Adrenal gland (tissue), 12 donors: Measurements from ENCODE around the gene TULP4. TPM values are rescaled to one million over a fixed set of nuclear protein-coding genes. Genes with fewer than 3 reads are reported as not detected.
A peak's percentile ranks its signal among the peaks of the same experiment; 100 is the strongest.

Experiments used
- DNase-seq, 7 donors: peaks; one replicate each; pipeline ENCODE4 v3.0.0-alpha.2; 2019 to 2020
- H3K27ac ChIP-seq, 5 donors: fragments of 200-600 bp; sonication (generic) in 4 of 5; 1 replicate in 3 of 5; 2 replicates in 2 of 5; pipeline versions ENCODE4 v1.5.1 to v1.8.0; 2016 to 2020; ENCODE audit warnings: mild to moderate bottlenecking in 1 of 5
- H3K27me3 ChIP-seq: fragments of 200-600 bp; 2 replicates; pipeline ENCODE4 v1.8.0; 2021
- H3K36me3 ChIP-seq, 2 donors: fragments of 200-600 bp; replicated peaks in 1 of 2; 1 replicate in 1 of 2; 2 replicates in 1 of 2; pipeline versions ENCODE4 v1.5.1 to v1.8.0; 2018 to 2022
- H3K4me1 ChIP-seq, 2 donors: fragments of 200-600 bp; replicated peaks in 1 of 2; 1 replicate in 1 of 2; 2 replicates in 1 of 2; pipeline versions ENCODE4 v1.5.1 to v1.8.0; 2018 to 2021
- H3K4me3 ChIP-seq, 4 donors: fragments of 200-600 bp; sonication (generic) in 3 of 4; one replicate each; pipeline ENCODE4 v1.5.1; 2016 to 2018
- H3K9me3 ChIP-seq, 3 donors: fragments of 200-600 bp; sonication (generic) in 1 of 3; replicated peaks in 1 of 3; 1 replicate in 2 of 3; 2 replicates in 1 of 3; pipeline versions ENCODE4 v1.5.1 to v1.8.0; 2016 to 2021
- POLR2A ChIP-seq, 2 donors: fragments of 450-650 bp; IDR thresholded peaks; one replicate each; pipeline ENCODE4 v1.6.1; 2017; ENCODE audit warnings: antibody characterized with exemption in 2 of 2, mild to moderate bottlenecking in 2 of 2, moderate library complexity in 1 of 2
- WGBS, 4 donors: extraction: QIAGEN DNeasy Blood & Tissue Kit in 2 of 4; methylation state at CpG; one replicate each; pipeline versions ENCODE4 v1.1.5 to v1.1.7; 2013 to 2017; 5-methylcytosine and 5-hydroxymethylcytosine counted together
- intact Hi-C, 2 donors: fragments of 100-400 bp; cut with DNase I; formaldehyde crosslinking; loops; one replicate each; pipeline versions ENCODE4 v1.14.1 to v1.15.0; 2022 to 2023
- polyA plus RNA-seq, 3 donors: library from polyadenylated mRNA; stranded (reverse); fragments of 200-250 nt in 2 of 3; fragments of 350-450 nt in 1 of 3; fragmentation: Illumina TruSeq in 1 of 3; extraction: RNeasy Lipid Tissue Mini Kit (QIAGEN cat#74804) in 1 of 3; gene quantifications; one replicate each; pipeline ENCODE4 v1.2.3, GENCODE V29; 2013 to 2014
- small RNA-seq, 2 donors: library from RNA; depleted of rRNA; stranded (forward); fragments of <200 nt; gene quantifications; one replicate each; pipeline ENCODE3, GENCODE V24; 2016
- total RNA-seq, 9 donors: library from RNA; depleted of rRNA in 4 of 9; stranded (reverse); fragments of >200 nt in 4 of 9; fragments of 120-200 nt in 1 of 9; fragmentation: NEBNext Ultra II Directional in 1 of 9; extraction: Animal tissue kit (Norgen Biotek cat#: 25700) in 1 of 9; gene quantifications; one replicate each; pipeline versions ENCODE4 v1.1.0 to v1.2.4, GENCODE V29; 2013 to 2023
- TF ChIP-seq, protein P1 (sequence below), 6 experiments: fragments of 450-650 bp in 4 of 6; fragments of 200-600 bp in 2 of 6; sonication (generic) in 1 of 6; IDR thresholded peaks; 1 replicate in 5 of 6; 2 replicates in 1 of 6; pipeline versions ENCODE4 v1.5.1 to v1.8.0; 2016 to 2021; ENCODE audit warnings: antibody characterized with exemption in 6 of 6, mild to moderate bottlenecking in 2 of 6, moderate library complexity in 1 of 6
- donor health status: healthy with polysubstance abuse.
- donor health status: Bipolar disorder and iron deficiency.
- donor health status: DM: yes; HTN: yes; CAD: no.
- donor health status: DM: no; HTN: no; CAD: no.
- donor health status: DM: no; HTN: no; CAD: no.
- donor health status: DM: yes; HTN: yes; CAD: no.

TULP4 gene
- total and polyA plus RNA-seq, 12 donors, result 1.9 to 89.6 (median 61.4) TPM

DNA sequence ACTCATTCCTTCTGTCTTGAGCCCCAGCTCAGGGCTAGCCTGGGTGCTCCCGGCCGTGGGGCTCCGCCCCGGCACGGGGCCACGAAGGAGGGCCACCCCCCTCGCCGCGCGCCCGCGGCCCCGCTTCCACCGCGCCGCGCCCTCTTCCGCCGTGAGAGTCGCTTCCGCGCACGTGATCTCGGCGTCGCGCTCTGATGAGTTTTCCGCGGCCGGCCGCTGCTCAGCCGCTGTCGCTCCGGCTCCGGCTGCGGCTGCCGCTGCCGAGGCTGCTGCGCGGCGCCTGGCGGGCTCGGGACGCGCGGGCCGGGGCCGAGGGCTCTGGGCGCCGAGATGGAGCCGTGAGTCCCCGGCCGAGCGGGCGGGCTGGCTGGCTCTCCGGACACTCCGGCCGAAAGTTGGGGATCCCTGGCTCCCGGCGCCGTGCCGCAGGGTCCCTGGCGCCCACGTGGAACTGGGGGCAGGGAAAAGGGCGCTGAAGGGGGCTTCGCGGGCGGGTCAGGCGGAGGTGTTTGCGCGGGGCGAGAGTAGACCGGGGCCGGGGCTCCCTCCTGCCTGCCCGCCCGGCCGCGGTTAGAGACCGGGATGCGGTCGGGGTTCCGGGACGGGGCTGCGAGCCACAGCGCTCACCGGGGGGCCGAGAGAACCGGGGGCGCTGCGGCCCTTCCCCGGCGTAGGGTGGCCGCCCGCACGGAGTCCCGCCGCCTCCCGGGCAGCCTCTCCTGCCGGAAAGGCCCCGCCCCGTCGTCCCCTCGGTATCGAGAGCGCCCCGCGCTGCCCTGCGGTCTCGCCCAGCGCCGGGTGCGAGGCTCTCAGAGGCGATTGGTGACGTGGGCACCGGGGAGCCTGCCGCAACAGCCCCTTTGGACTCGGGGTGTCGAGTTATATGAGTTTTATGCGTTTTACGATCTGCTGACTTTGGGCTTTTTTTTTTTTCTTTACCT lies 247.9 kb downstream of the TULP4 start, which contains the start of gene TMEM181:
Gene TMEM181 (plus strand): TSS at position 197 of the 941 bp plus-strand sequence. CDS start 134 bp downstream, at position 331.
- intact Hi-C loops, result no loop called here

DNA sequence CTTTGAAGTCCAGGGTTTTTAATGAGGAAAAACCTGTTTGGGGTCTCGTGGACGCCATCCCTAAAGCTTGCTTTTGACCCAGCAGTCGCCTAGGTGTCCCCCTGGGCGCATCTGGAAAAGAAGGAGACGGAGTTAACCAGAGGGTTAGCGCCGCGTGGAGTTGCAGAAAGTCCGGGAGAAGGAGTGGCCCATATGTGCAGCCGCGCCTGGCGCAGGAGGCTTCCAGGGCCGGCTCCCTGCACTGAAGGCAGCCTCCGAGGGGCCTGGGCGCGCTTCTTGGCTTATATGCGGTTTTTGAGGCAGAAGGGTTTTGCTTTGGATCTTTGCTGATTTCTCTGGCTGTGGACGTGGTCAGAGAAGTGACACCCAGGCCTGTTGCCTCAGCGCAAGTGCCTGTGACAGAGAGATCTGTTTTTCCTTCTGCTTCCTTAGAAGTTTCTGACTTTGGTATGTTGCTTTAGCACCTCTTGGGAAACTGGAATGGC lies 248.6 kb downstream of the TULP4 start:
- peak overlapping the region in 2 of 5 donors; percentile 83 to 89 for H3K27ac ChIP-seq

More for the DNA sequence above, 247.9 kb downstream of the TULP4 start, which contains the start of gene TMEM181:
- TF ChIP-seq POLR2A (IDR thresholded peaks at IDR 0.05), result peak; percentile 65 to 68
- TF ChIP-seq, protein P1, sequence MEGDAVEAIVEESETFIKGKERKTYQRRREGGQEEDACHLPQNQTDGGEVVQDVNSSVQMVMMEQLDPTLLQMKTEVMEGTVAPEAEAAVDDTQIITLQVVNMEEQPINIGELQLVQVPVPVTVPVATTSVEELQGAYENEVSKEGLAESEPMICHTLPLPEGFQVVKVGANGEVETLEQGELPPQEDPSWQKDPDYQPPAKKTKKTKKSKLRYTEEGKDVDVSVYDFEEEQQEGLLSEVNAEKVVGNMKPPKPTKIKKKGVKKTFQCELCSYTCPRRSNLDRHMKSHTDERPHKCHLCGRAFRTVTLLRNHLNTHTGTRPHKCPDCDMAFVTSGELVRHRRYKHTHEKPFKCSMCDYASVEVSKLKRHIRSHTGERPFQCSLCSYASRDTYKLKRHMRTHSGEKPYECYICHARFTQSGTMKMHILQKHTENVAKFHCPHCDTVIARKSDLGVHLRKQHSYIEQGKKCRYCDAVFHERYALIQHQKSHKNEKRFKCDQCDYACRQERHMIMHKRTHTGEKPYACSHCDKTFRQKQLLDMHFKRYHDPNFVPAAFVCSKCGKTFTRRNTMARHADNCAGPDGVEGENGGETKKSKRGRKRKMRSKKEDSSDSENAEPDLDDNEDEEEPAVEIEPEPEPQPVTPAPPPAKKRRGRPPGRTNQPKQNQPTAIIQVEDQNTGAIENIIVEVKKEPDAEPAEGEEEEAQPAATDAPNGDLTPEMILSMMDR (IDR thresholded peaks at IDR 0.05), result no peak
- 0% methylated on average over 11 to 119 of the region's 120 CpGs for WGBS, 4 donors
- no peaks in the 10 kb centered on the region for H3K9me3 ChIP-seq
- peak within 1 kb of the TSS; percentile 47 to 96 (median 84) for H3K27ac ChIP-seq
- H3K4me3 ChIP-seq, result peak within 1 kb of the TSS; percentile 38 to 99 (median 67)
- no peaks in the 10 kb centered on the region for H3K27me3 ChIP-seq
- peak; percentile 79 to 87 (median 85) for DNase-seq
- no peaks in the 10 kb centered on the region for H3K36me3 ChIP-seq
- H3K4me1 ChIP-seq, result peaks cover 9 to 27% of the 10 kb centered on the region in 2 donors

More for the DNA sequence above, 248.6 kb downstream of the TULP4 start:
- H3K27me3 ChIP-seq, result no peaks in the 10 kb centered on the region
- H3K9me3 ChIP-seq, result no peaks in the 10 kb centered on the region
- no peak for TF ChIP-seq POLR2A (IDR thresholded peaks at IDR 0.05)
- peak overlapping the region in 2 of 4 donors; percentile 76 to 99 for H3K4me3 ChIP-seq
- peaks cover 9 to 27% of the 10 kb centered on the region in 2 donors for H3K4me1 ChIP-seq
- 4 to 5% (median 4%) methylated on average over 19 of the region's 19 CpGs for WGBS, 4 donors
- intact Hi-C loops, result no loop called here
- DNase-seq, result peak in 5 of 7 donors; percentile 22 to 56 (median 34)
- no peaks in the 10 kb centered on the region for H3K36me3 ChIP-seq

Small RNA genes within 50 kb of the gene (small RNA-seq; reads per million reads assigned to genes)
- gene RN7SL173P, result 0 reads per million in 2 donors

Other genes with a start within 250 kb of the TULP4 start
- gene SERAC1, start 144.2 kb upstream of the TULP4 start, total RNA-seq, result 10 to 100 TPM; 13.8 to 20.0 (median 17.5) TPM
- 10 to 100 TPM in 1 of 3 donors, 1 to 10 TPM in 2; 5.0 to 18.3 (median 6.4) TPM for gene SERAC1, start 144.2 kb upstream of the TULP4 start, polyA plus RNA-seq
- gene GTF2H5, start 144.1 kb upstream of the TULP4 start, total RNA-seq, result 10 to 100 TPM in 6 of 9 donors, 1 to 10 TPM in 3; 6.1 to 52.6 (median 38.8) TPM
- gene GTF2H5, start 144.1 kb upstream of the TULP4 start, polyA plus RNA-seq, result 10 to 100 TPM in 2 of 3 donors, 1 to 10 TPM in 1; 8.6 to 46.1 (median 26.2) TPM
- gene TMEM181, start 247.6 kb downstream of the TULP4 start, total RNA-seq, result 10 to 100 TPM; 12.9 to 29.1 (median 22.1) TPM
- 10 to 100 TPM in 2 of 3 donors, 1 to 10 TPM in 1; 8.8 to 23.3 (median 14.0) TPM for gene TMEM181, start 247.6 kb downstream of the TULP4 start, polyA plus RNA-seq